T-cell (primary cell): ENCODE measurements around the gene TRPM5. TPM values are rescaled to one million over a fixed set of nuclear protein-coding genes. Genes with fewer than 3 reads are reported as not detected.

Source experiments
- ATAC-seq, 4 experiments: fragments of 200-7000 bp in 3 of 4; fragments of 150-1000 bp in 1 of 4; cut with Tn5 transposase; replicated peaks in 1 of 4; 1 replicate in 3 of 4; 2 replicates in 1 of 4; pipeline ENCODE4 v1.10.0; 2021; ENCODE audit warnings: moderate library complexity in 3 of 4, mild to moderate bottlenecking in 2 of 4, moderate number of reproducible peaks in 1 of 4
- CTCF ChIA-PET, 2 donors: fragments of 300-600 bp; sonication (Branson Sonifier 250); formaldehyde crosslinking; loops; one replicate each; lab custom pipeline; 2022; ENCODE audit warnings: antibody characterized with exemption in 2 of 2; lab: Charles Lee
- POLR2A ChIA-PET, 2 donors: fragments of 300-600 bp; sonication (Branson Sonifier 250); formaldehyde crosslinking; loops; one replicate each; lab custom pipeline; 2022; ENCODE audit warnings: antibody characterized with exemption in 2 of 2; lab: Charles Lee
- DNase-seq, 35 experiments: peaks; one replicate each; pipeline versions ENCODE4 v3.0.0 to v3.0.0-alpha.2; 2013 to 2023
- H3K27ac ChIP-seq: one replicate; pipeline ENCODE4 v1.5.1; 2013; ENCODE audit warnings: low read length
- H3K27me3 ChIP-seq, 2 experiments: replicated peaks in 1 of 2; 1 replicate in 1 of 2; 2 replicates in 1 of 2; pipeline versions ENCODE4 v1.6.1 to v1.7.0; 2013; ENCODE audit warnings: low read length in 1 of 2, mixed read lengths in 1 of 2; ENCODE audit not compliant: control insufficient read depth in 2 of 2, insufficient read depth in 2 of 2; ENCODE audit errors: extremely low read depth in 1 of 2
- H3K36me3 ChIP-seq, 2 donors: 1 replicate in 1 of 2; 2 replicates in 1 of 2; pipeline versions ENCODE4 v1.6.1 to v1.7.0; 2013; ENCODE audit warnings: low read length in 1 of 2; ENCODE audit not compliant: control insufficient read depth in 2 of 2, insufficient read depth in 1 of 2; ENCODE audit errors: extremely low read depth in 1 of 2
- H3K4me1 ChIP-seq, 2 experiments: 1 replicate in 1 of 2; 2 replicates in 1 of 2; pipeline versions ENCODE4 v1.6.1 to v1.7.0; 2013; ENCODE audit warnings: low read length in 2 of 2, mixed read lengths in 1 of 2; ENCODE audit not compliant: insufficient read depth in 2 of 2, control insufficient read depth in 1 of 2; ENCODE audit errors: extremely low read depth in 1 of 2
- H3K4me3 ChIP-seq, 2 donors: 1 replicate in 1 of 2; 2 replicates in 1 of 2; pipeline versions ENCODE4 v1.5.1 to v1.7.0; 2013; ENCODE audit warnings: mild to moderate bottlenecking in 2 of 2, low read length in 1 of 2, moderate library complexity in 1 of 2; ENCODE audit not compliant: control insufficient read depth in 1 of 2; ENCODE audit errors: extremely low read depth in 1 of 2
- H3K9me3 ChIP-seq: 2 replicates; pipeline ENCODE4 v1.7.0; 2013
- H3K27ac Mint-ChIP-seq, 2 donors: one replicate each; pipeline ENCODE4 v1.8.0; 2020 to 2021; ENCODE audit warnings: mild to moderate bottlenecking in 2 of 2, mixed read lengths in 2 of 2
- H3K27me3 Mint-ChIP-seq, 2 donors: one replicate each; pipeline ENCODE4 v1.8.0; 2021 to 2022; ENCODE audit warnings: mixed read lengths in 2 of 2
- H3K36me3 Mint-ChIP-seq: one replicate; pipeline ENCODE4 v1.8.0; 2021; ENCODE audit warnings: mixed read lengths
- H3K4me1 Mint-ChIP-seq, 3 donors: one replicate each; pipeline ENCODE4 v1.8.0; 2020 to 2022; ENCODE audit warnings: mixed read lengths in 3 of 3, mild to moderate bottlenecking in 1 of 3
- H3K4me3 Mint-ChIP-seq, 3 donors: one replicate each; pipeline ENCODE4 v1.8.0; 2020 to 2022; ENCODE audit warnings: mild to moderate bottlenecking in 3 of 3, mixed read lengths in 3 of 3, moderate library complexity in 3 of 3
- H3K9me3 Mint-ChIP-seq, 3 donors: one replicate each; pipeline ENCODE4 v1.8.0; 2020 to 2022; ENCODE audit warnings: mixed read lengths in 3 of 3
- WGBS: methylation state at CpG from one replicate; pipeline ENCODE4 v1.1.5; 2013; ENCODE audit warnings: missing lambda C conversion rate; ENCODE audit not compliant: insufficient coverage; 5-methylcytosine and 5-hydroxymethylcytosine counted together
- total RNA-seq, 35 experiments: library from RNA in 6 of 35; stranded (reverse) in 6 of 35; fragments of 120-200 nt in 1 of 35; gene quantifications; one replicate each; pipeline versions ENCODE4 v1.2.1 to v1.2.4 and lab custom pipeline; 2013 to 2026

Gene TRPM5
- total RNA-seq, 5 donors from 2014 or later (not counting 1 experiment from before 2014, with no cell fraction given) = 0.07 to 0.73 (median 0.22) TPM

DNA sequence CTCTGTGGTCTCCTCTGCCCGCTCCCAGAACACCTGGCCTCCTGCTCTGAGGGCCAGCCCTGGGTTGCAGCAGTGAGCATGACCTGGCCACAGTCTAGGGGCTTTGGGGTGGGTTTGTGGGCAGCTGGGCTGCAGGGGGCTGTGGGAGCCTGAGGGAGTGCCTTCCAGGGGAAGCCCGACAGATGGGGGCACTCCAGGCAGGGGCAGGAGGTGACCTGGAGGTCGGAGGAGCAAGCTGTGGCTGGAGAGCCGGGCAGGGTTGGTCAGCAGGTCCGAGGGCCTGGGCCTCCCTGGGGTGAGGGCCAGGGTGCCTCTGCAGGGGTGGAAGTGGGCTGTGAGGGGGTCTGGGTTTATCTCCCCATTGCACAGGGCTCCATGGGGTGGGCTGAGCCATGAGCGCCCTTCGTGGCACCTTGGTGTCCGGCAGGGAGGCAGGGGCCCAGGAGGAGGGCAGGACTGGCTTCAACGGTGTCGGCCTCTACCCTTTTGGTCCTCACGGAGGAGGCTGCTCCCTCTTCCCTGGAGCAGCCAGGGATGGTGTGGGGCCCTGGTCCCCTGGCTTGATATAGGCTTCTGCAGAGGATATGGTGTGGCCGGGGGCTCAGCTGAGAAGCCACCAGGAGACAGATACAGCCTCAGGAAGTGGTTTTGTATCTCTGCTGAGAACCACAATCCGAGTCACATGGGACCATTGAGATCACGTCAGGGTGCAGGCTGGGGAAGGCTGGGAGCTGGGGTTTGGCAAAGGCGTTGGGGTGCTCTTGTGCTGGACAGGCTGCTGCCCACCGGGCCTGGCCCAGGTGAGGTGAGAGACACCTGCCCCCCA lies 22.8 kb upstream of the TRPM5 start:
- WGBS = 27% methylated on average over 16 of the region's 16 CpGs
- Histone ChIP-seq H3K4me1 (peaks cover 17 to 66% of the 10 kb centered on the region in 2 experiments), H3K4me3 (peak overlapping the region; percentile 29 to 33), H3K9me3 (no peaks in the 10 kb centered on the region), H3K36me3 (no peaks in the 10 kb centered on the region), H3K27ac (no peak overlapping the region), H3K27me3 (peaks cover 0 to 17% of the 10 kb centered on the region in 2 experiments)
- ChIA-PET POLR2A (interaction anchor here in 1 of 2 donors (0.9 kb wide), 1 partner anchor 8 kb away, joined by 3 read pairs; no protein-coding TSS in a partner anchor), CTCF (interaction anchor here in 1 of 2 donors (1.0 kb wide), 2 partner anchors 47 to 161 kb away, joined by 3 read pairs; no protein-coding TSS in a partner anchor)
- Mint-ChIP-seq H3K4me1 (peaks cover 66 to 83% (median 75%) of the 10 kb centered on the region in 3 donors), H3K36me3 (peaks cover 3% of the 10 kb centered on the region), H3K9me3 (no peaks in the 10 kb centered on the region), H3K27me3 (no peaks in the 10 kb centered on the region), H3K4me3 (peak overlapping the region; percentile 57 to 78 (median 68)), H3K27ac (peak overlapping the region; percentile 55 to 67)
- peak; percentile 35 to 81 (median 59) for DNase-seq
- ATAC-seq = peak; percentile 95 to 100 (median 99)

GRCh38 chr11:2466069-2466801 lies 21.9 kb upstream of the TRPM5 start:
- peak in 3 of 35 experiments; percentile 4 to 23 (median 11) for DNase-seq

GRCh38 chr11:2465202-2466068 lies 21.1 kb upstream of the TRPM5 start:
- 93% methylated on average over 15 of the region's 20 CpGs for WGBS
- Histone ChIP-seq H3K27me3 (peaks cover 0 to 17% of the 10 kb centered on the region in 2 experiments), H3K9me3 (no peaks in the 10 kb centered on the region), H3K4me3 (no peak overlapping the region), H3K27ac (no peak overlapping the region), H3K36me3 (no peaks in the 10 kb centered on the region), H3K4me1 (peaks cover 17 to 72% of the 10 kb centered on the region in 2 experiments)
- Mint-ChIP-seq H3K4me1 (peaks cover 65 to 86% (median 79%) of the 10 kb centered on the region in 3 donors), H3K4me3 (peak overlapping the region in 1 of 3 donors; percentile 78), H3K27ac (no peak overlapping the region), H3K27me3 (no peaks in the 10 kb centered on the region), H3K36me3 (peaks cover 3% of the 10 kb centered on the region), H3K9me3 (no peaks in the 10 kb centered on the region)
- ATAC-seq = no peak
- DNase-seq = peak in 2 of 35 experiments; percentile 8 to 22
- CTCF ChIA-PET = interaction anchor here in 1 of 2 donors (0.8 kb wide), 1 partner anchor 49 kb away, joined by 3 read pairs; no protein-coding TSS in a partner anchor
- POLR2A ChIA-PET = no interaction called here

More at GRCh38 chr11:2466069-2466801, 21.9 kb upstream of the TRPM5 start:
- no peaks in the 10 kb centered on the region for H3K27me3 Mint-ChIP-seq
- Histone ChIP-seq H3K27ac (no peak overlapping the region), H3K9me3 (no peaks in the 10 kb centered on the region), H3K4me3 (no peak overlapping the region), H3K4me1 (peaks cover 17 to 70% of the 10 kb centered on the region in 2 experiments), H3K27me3 (peaks cover 0 to 17% of the 10 kb centered on the region in 2 experiments), H3K36me3 (no peaks in the 10 kb centered on the region)
- POLR2A ChIA-PET = interaction anchor here in 1 of 2 donors (0.9 kb wide), 1 partner anchor 9 kb away, joined by 3 read pairs; no protein-coding TSS in a partner anchor
- peaks cover 65 to 79% (median 73%) of the 10 kb centered on the region in 3 donors for H3K4me1 Mint-ChIP-seq
- H3K4me3 Mint-ChIP-seq = peak overlapping the region in 1 of 3 donors; percentile 78
- 93% methylated on average over 7 of the region's 9 CpGs for WGBS
- no peak for ATAC-seq
- no peaks in the 10 kb centered on the region for H3K9me3 Mint-ChIP-seq
- CTCF ChIA-PET = interaction anchor here in 1 of 2 donors (0.8 kb wide), 1 partner anchor 48 kb away, joined by 3 read pairs; no protein-coding TSS in a partner anchor
- H3K27ac Mint-ChIP-seq = peak overlapping the region in 1 of 2 donors; percentile 23
- H3K36me3 Mint-ChIP-seq = peaks cover 3% of the 10 kb centered on the region

GRCh38 chr11:2464451-2465165 lies 20.3 kb upstream of the TRPM5 start:
- Mint-ChIP-seq H3K36me3 (no peaks in the 10 kb centered on the region), H3K9me3 (no peaks in the 10 kb centered on the region), H3K4me3 (peak overlapping the region in 1 of 3 donors; percentile 9), H3K4me1 (peaks cover 65 to 83% (median 76%) of the 10 kb centered on the region in 3 donors), H3K27me3 (no peaks in the 10 kb centered on the region), H3K27ac (peak overlapping the region in 1 of 2 donors; percentile 52)
- ChIA-PET CTCF (no interaction called here), POLR2A (no interaction called here)
- Histone ChIP-seq H3K27ac (no peak overlapping the region), H3K36me3 (no peaks in the 10 kb centered on the region), H3K9me3 (no peaks in the 10 kb centered on the region), H3K4me1 (peaks cover 17 to 76% of the 10 kb centered on the region in 2 experiments), H3K4me3 (no peak overlapping the region), H3K27me3 (peaks cover 0 to 14% of the 10 kb centered on the region in 2 experiments)
- WGBS = 88% methylated on average over 8 of the region's 13 CpGs
- DNase-seq (peak in 2 of 35 experiments; percentile 5 to 10), ATAC-seq (no peak)

DNA sequence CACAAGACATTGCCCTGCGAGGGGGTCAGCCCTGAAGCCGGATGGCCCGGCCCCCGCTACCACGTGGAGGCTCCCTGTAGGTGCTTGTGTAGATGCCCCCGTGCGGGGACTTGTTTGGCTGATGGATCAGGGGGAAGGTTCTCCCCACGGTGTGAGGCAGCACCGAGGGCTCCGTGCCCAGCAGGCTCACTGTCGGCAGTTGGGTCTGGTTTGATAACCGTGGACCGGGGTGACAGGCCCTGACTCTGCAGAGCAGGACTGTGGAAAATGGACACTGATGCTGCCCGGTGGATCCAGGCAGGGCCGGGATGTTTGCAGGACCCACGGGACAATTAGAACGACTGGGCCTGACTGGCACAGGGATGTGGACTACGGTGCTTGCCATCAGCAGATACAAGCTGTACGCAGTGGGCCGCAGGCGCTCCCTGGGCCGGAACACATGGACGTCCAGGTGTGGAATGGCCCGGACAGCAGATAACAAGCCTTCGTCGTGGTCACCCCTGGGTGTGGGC lies 19.5 kb upstream of the TRPM5 start:
- no peaks in the 10 kb centered on the region for H3K36me3 Mint-ChIP-seq
- Histone ChIP-seq H3K9me3 (no peaks in the 10 kb centered on the region), H3K36me3 (no peaks in the 10 kb centered on the region), H3K27me3 (peaks cover 0 to 12% of the 10 kb centered on the region in 2 experiments), H3K4me3 (no peak overlapping the region), H3K27ac (no peak overlapping the region), H3K4me1 (peaks cover 17 to 81% of the 10 kb centered on the region in 2 experiments)
- H3K27ac Mint-ChIP-seq = no peak overlapping the region
- 89% methylated on average over 14 of the region's 26 CpGs for WGBS
- H3K4me3 Mint-ChIP-seq = peak overlapping the region in 1 of 3 donors; percentile 52
- ATAC-seq (no peak), DNase-seq (peak in 1 of 35 experiments; percentile 4)
- CTCF ChIA-PET = no interaction called here
- no peaks in the 10 kb centered on the region for H3K9me3 Mint-ChIP-seq
- POLR2A ChIA-PET = no interaction called here
- peaks cover 63 to 81% (median 78%) of the 10 kb centered on the region in 3 donors for H3K4me1 Mint-ChIP-seq
- no peaks in the 10 kb centered on the region for H3K27me3 Mint-ChIP-seq
